GM18526 (cell line): Measurements from ENCODE around the gene OSGIN1.

Experiments used
- POLR2A ChIP-seq: IDR thresholded peaks from 3 replicates; pipeline ENCODE4 v1.6.1; 2011; ENCODE audit not compliant: insufficient read length; ENCODE audit errors: extremely low read depth

The OSGIN1 gene

GRCh38 chr16:83920894-83921491, 32.0 kb upstream of the OSGIN1 start:
- no peak for TF ChIP-seq POLR2A

- no peak for TF ChIP-seq POLR2A
Observed at GRCh38 chr16:83923581-83924365, 29.3 kb upstream of the OSGIN1 start.

- TF ChIP-seq POLR2A: no peak
Observed at GRCh38 chr16:83924686-83925085, 28.4 kb upstream of the OSGIN1 start.

DNA sequence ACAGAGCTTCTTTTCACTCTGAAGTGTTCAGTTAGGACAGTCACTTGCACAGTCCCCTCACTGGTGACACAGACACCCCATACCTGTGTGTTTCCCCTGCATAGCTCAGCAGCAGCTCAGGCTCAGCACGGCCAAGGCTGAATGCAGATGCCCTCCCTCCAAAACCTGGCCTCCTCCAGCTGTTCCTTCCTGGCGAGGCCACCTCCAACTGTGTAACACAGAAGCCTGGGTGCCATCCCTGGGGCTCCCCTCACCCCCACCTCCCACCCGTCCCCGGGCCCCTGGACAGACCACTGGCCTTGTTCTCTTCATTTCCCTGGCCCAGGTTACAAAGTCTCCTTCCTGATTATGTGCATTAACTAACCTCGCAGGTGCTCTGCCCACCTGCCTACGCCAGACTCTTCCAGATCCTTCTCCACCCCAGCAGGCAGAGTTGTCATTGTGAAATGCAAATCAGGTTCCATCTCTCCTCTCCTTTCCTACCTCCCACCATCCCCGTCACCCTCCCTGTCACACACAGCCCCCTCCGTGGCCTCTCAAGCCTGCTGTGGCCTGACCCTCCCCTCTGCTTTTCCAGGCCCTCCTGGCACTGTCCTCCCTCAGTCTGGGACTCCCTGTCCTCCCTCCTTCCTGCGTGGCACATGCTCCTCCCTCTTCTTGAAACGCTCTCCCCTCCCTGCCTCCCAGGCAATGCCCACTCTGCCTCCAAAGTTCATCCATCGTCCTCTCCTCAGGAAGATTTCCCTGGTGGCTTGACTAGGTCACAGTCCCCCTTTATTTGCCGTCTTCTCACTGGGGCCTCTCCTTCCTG, 27.7 kb upstream of the OSGIN1 start:
- no peak for TF ChIP-seq POLR2A

DNA sequence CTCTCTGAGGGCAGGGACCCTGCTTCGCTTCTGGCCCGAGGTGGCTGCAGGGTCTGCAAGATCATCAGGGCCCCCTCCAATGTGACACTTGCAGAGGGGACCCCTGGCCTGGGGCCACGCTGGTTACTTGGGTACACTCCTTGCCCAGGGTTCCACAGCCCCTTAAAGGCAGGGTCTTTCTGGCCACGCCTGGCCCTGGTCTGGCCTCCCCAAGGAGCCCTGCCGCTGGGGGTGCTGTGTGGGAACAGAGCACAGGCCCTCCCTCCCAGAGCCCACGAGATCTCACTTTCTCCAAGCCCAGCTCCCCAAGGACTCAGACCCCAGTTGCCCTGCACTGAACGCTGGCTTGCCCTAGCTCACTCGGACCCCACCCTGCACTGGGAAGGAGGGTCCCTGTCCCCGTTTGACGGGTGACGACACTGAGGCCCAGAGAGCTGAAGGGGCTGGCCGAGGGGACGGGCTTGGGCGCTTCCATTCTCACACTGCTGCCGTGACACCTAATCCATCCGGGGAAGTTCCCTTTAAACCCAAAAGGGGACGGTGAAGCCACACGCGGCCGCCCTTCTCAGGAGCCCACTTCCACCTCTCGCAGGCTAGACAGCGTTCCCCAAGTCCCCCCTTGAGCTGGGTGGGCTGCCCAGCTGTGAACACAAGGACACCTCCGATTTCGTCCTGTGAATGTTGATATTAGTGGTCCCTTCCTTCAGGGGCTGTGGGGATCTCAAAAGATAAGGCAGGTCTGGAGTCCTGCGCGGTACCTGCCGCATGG, 26.9 kb upstream of the OSGIN1 start:
- no peak for TF ChIP-seq POLR2A

- TF ChIP-seq POLR2A: no peak
Observed at GRCh38 chr16:83926726-83927397, 26.2 kb upstream of the OSGIN1 start.

DNA sequence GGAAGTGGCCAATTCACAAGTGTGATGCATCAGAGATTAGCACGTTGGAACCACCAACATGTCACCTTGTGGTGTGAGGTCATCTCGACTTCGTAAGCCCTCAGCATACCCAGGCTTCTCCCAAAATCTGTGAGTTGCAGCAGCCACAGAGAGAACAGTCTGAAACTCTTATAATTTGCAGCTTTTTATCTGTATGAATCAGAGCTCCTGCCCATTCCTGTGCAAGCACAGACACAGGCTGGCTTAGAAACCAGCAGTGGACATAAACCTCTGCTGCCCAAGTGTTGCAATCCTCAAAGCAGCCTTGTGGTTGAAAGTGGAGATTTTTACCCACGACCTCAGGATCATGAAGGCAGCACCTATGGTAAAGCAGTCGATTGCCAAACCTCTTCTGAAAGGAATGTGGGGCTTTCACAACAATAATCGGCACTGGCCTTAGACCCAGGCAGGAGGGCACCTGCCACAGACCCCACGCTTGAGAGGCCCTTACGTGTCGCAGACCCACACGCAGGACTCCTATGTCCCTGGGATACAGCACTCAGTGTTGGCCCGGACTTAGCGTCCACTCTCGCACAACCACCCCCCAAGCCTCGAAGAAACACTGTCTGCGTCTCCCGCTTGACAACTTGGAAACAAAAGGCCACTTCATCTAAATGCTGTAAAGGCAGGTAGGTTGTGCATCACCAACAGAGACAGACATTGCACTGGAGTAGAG, 24.5 kb upstream of the OSGIN1 start:
- TF ChIP-seq POLR2A: no peak

- TF ChIP-seq POLR2A: no peak
Observed at GRCh38 chr16:83929811-83930555, 23.1 kb upstream of the OSGIN1 start.

DNA sequence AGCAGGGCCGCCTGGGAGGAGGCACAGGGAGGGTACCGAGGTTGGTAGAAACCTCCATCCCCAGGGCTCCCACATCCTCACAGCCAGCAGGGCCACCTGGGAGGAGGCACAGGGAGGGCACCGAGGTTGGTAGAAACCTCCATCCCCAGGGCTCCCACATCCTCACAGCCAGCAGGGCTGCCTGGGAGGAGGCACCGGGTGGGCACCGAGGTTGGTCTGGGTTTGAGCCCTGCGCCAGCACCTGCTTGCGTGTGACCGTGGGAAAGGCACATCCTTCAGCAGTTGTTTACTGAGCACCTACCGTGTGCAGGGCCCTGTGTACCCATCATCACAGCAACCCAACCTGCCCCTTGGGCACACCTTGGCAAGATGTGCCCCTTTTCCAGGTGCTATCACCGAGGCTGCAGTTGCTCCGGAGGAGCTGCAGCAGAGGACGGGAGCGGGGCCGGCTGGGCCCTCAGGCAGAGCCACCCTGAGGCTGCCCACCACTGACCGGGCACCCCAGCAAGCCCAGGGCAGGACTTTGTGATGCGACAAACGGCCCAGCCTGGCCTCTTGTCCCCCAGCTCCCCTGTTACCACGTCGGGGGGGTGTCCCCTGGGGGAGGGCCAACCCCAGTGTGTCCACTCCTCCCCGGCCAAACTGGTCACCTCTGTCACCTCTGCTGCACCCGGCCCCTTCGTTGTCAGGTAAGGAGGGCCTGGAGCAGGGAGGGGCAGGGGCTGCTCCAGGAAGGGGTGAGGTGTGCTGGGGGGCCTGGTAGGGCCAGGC, 22.1 kb upstream of the OSGIN1 start:
- TF ChIP-seq POLR2A: no peak

DNA sequence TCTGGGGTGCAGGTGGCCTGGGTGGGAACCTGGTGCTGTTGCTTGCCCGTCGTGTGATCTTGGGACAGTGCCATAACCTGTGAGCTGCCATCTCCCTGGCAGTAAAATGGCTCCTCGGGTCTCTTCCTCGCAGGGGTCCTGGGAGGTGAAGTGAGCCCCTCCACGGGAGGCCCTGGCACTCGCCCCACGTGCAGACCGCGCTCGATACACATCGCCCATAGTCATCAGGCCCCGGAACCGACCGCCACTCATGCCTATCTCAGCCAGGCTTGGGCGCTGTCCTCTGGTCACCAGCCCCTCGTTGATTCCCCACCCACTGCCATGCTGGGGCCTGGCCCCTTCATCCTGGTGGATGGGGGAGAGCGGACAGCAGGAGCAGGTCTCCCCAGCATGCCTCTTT, 21.5 kb upstream of the OSGIN1 start:
- no peak for TF ChIP-seq POLR2A

DNA sequence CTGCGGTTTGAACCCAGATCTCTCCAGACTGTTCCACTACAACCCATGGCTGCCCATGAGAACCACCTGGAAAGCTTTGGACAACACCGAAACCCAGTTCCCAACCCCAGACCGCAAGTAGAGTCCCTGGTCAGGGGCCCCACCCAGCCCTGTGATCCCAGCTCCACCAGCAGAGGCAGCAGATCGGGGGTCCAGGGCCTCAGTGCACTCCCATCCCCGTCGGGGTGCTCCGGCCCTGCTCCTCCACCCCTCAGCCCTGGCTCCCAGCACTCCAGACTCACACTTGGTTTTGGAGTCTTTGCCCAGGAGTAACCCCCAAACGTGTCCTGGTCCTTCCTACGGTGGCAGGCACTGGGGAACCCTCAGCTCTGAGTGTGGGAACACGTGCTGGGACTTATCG, 20.7 kb upstream of the OSGIN1 start:
- no peak for TF ChIP-seq POLR2A

GRCh38 chr16:83932955-83933673, 19.9 kb upstream of the OSGIN1 start:
- no peak for TF ChIP-seq POLR2A
